Chondrocyte (in vitro differentiated cells): ENCODE results near the gene TOPORS. TPM values are rescaled to one million over a fixed set of nuclear protein-coding genes. Genes with fewer than 3 reads are reported as not detected.
A peak's percentile ranks its signal among the peaks of the same experiment; 100 is the strongest.

Experiments
- DNase-seq: peaks from one replicate; pipeline ENCODE4 v3.0.0; 2021; ENCODE audit warnings: mixed read lengths, low spot score
- H3K27ac Mint-ChIP-seq: one replicate; pipeline ENCODE4 v1.8.0; 2021; ENCODE audit warnings: mild to moderate bottlenecking, moderate library complexity, mixed read lengths; ENCODE audit not compliant: unreplicated experiment
- H3K27me3 Mint-ChIP-seq: 2 replicates; pipeline ENCODE4 v1.8.0; 2021; ENCODE audit warnings: low read depth, mixed read lengths
- H3K36me3 Mint-ChIP-seq: 2 replicates; pipeline ENCODE4 v1.8.0; 2021; ENCODE audit warnings: low read depth, mixed read lengths
- H3K4me1 Mint-ChIP-seq: 2 replicates; pipeline ENCODE4 v1.8.0; 2021; ENCODE audit warnings: low read depth, mild to moderate bottlenecking, mixed read lengths
- H3K4me3 Mint-ChIP-seq: one replicate; pipeline ENCODE4 v1.8.0; 2021; ENCODE audit warnings: mild to moderate bottlenecking, moderate library complexity, mixed read lengths; ENCODE audit not compliant: unreplicated experiment
- H3K9me3 Mint-ChIP-seq: 2 replicates; pipeline ENCODE4 v1.8.0; 2021; ENCODE audit warnings: low read depth, mixed read lengths
- CTCF ChIP-seq: fragments of 200-600 bp; sonication (generic); IDR thresholded peaks from 2 replicates; pipeline ENCODE4 v1.5.0; 2021; ENCODE audit warnings: antibody characterized with exemption, mild to moderate bottlenecking, moderate library complexity
- total RNA-seq: library from RNA; stranded (reverse); gene quantifications from 3 replicates; pipeline ENCODE4 v1.2.1, GENCODE V29; 2021

The TOPORS gene
- total RNA-seq, 1 donor from 2014 or later: 15.3 TPM

DNA sequence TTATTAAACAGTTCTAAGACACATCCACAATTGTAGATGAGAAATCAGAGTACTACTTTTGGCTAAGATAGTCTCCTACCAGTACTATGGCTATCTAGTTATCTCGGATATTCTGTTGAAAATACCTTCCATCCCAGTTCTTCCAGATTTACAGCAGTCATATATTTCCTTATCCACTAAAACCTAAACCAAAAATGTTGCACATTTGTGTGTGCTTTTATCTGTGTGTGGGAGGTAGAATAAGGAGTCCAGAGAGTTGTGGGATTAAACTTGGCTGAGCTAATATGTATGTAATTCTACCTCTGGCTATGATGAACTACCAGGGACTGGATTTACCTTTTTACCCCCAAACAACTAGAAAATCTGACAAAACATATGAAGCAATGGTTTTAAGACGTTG, 38.1 kb upstream of the TOPORS start:
- Mint-ChIP-seq H3K9me3 (peaks cover 5% of the 10 kb centered on the region), H3K4me1 (no peaks in the 10 kb centered on the region), H3K4me3 (no peak overlapping the region), H3K36me3 (no peaks in the 10 kb centered on the region), H3K27ac (no peak overlapping the region), H3K27me3 (peaks cover 21% of the 10 kb centered on the region)
- DNase-seq: no peak
- TF ChIP-seq CTCF: no peak

- peak; percentile 81 for TF ChIP-seq CTCF
- Mint-ChIP-seq H3K9me3 (peaks cover 5% of the 10 kb centered on the region), H3K36me3 (no peaks in the 10 kb centered on the region), H3K4me3 (no peak overlapping the region), H3K4me1 (peaks cover 4% of the 10 kb centered on the region), H3K27me3 (peaks cover 21% of the 10 kb centered on the region), H3K27ac (no peak overlapping the region)
- no peak for DNase-seq
Observed at GRCh38 chr9:32589083-32589723, 36.8 kb upstream of the TOPORS start.

DNA sequence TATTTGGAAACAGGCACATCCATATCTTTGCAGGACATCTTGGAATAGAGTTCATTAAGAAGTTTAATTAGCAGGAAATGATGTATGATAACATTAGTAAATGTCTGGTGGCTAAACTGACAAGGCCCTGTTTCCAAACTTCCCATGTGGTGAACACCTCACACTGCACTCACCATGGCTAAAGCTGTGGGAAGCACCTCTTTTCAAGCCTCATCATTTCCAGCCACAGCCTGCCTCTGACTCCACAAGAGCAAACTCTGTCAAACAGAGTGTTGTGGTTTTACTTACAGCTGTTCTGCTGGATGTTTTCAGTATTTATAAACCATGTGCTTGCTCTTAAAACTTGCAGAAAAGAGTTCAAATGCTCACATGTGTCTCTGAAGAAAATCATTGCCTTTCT, 35.5 kb upstream of the TOPORS start:
- Mint-ChIP-seq H3K4me3 (no peak overlapping the region), H3K27me3 (peaks cover 20% of the 10 kb centered on the region), H3K36me3 (no peaks in the 10 kb centered on the region), H3K4me1 (peaks cover 4% of the 10 kb centered on the region), H3K9me3 (peaks cover 5% of the 10 kb centered on the region), H3K27ac (no peak overlapping the region)
- DNase-seq: no peak
- TF ChIP-seq CTCF: no peak

- Mint-ChIP-seq H3K9me3 (peaks cover 5% of the 10 kb centered on the region), H3K36me3 (no peaks in the 10 kb centered on the region), H3K27me3 (peaks cover 19% of the 10 kb centered on the region), H3K27ac (no peak overlapping the region), H3K4me3 (no peak overlapping the region), H3K4me1 (peaks cover 6% of the 10 kb centered on the region)
- no peak for DNase-seq
- no peak for TF ChIP-seq CTCF
Observed at GRCh38 chr9:32584784-32585183, 32.4 kb upstream of the TOPORS start.

- H3K36me3 Mint-ChIP-seq: no peaks in the 10 kb centered on the region
- H3K27ac Mint-ChIP-seq: no peak overlapping the region
- no peak overlapping the region for H3K4me3 Mint-ChIP-seq
- H3K4me1 Mint-ChIP-seq: peaks cover 6% of the 10 kb centered on the region
- peaks cover 5% of the 10 kb centered on the region for H3K9me3 Mint-ChIP-seq
- H3K27me3 Mint-ChIP-seq: peaks cover 24% of the 10 kb centered on the region
- peak; percentile 83 for TF ChIP-seq CTCF
- no peak for DNase-seq
Observed at GRCh38 chr9:32581512-32582143, 29.2 kb upstream of the TOPORS start.
